H1 (cell line): ENCODE results near the gene GBA2. TPM values are rescaled to one million over a fixed set of nuclear protein-coding genes. Genes with fewer than 3 reads are reported as not detected.

ENCODE experiments used
- CTCF ChIA-PET: fragments of 300-600 bp; sonication (Branson Sonifier 250); formaldehyde crosslinking; loops from one replicate; lab custom pipeline; 2021; ENCODE audit not compliant: partially characterized antibody; lab: Charles Lee
- POLR2A ChIA-PET: fragments of 300-600 bp; sonication (Branson Sonifier 250); formaldehyde crosslinking; loops from one replicate; lab custom pipeline; 2021; ENCODE audit warnings: inconsistent platforms; ENCODE audit not compliant: partially characterized antibody; lab: Charles Lee
- DNase-seq, 2 experiments: peaks; one replicate each; pipeline versions ENCODE4 v3.0.0 to v3.0.0-alpha.2; 2010 to 2022; ENCODE audit warnings: low spot score in 2 of 2, low read depth in 1 of 2, mixed read lengths in 1 of 2
- FAIRE-seq: peaks from 2 replicates; lab custom pipeline; 2011; peaks lifted over from hg19 to GRCh38; lab: Jason Lieb, UNC
- H2AFZ ChIP-seq: 2 replicates; pipeline ENCODE4 v1.8.1; 2012; ENCODE audit warnings: low read length, inconsistent platforms
- H2AK5ac ChIP-seq: 2 replicates; pipeline ENCODE4 v1.6.1; 2013; ENCODE audit warnings: low read depth, low read length
- H2BK120ac ChIP-seq: replicated peaks from 2 replicates; pipeline ENCODE3; 2013; ENCODE audit warnings: low read depth, low read length, inconsistent platforms
- H2BK12ac ChIP-seq: 2 replicates; pipeline ENCODE4 v1.6.1; 2013; ENCODE audit warnings: low read depth, low read length
- H2BK15ac ChIP-seq: 2 replicates; pipeline ENCODE4 v1.6.1; 2013; ENCODE audit warnings: low read length
- H2BK20ac ChIP-seq: 2 replicates; pipeline ENCODE4 v1.6.1; 2013; ENCODE audit warnings: low read length
- H2BK5ac ChIP-seq: 2 replicates; pipeline ENCODE4 v1.6.1; 2013; ENCODE audit warnings: low read depth, low read length
- H3K14ac ChIP-seq: 2 replicates; pipeline ENCODE4 v1.6.1; 2013; ENCODE audit warnings: inconsistent platforms; ENCODE audit not compliant: insufficient read length
- H3K18ac ChIP-seq: 2 replicates; pipeline ENCODE4 v1.6.1; 2013; ENCODE audit warnings: low read length; ENCODE audit errors: extremely low read depth
- H3K23ac ChIP-seq: 2 replicates; pipeline ENCODE4 v1.6.1; 2013; ENCODE audit warnings: inconsistent platforms; ENCODE audit not compliant: insufficient read length
- H3K23me2 ChIP-seq: 2 replicates; pipeline ENCODE4 v1.6.1; 2013; ENCODE audit warnings: low read depth, low read length
- H3K27ac ChIP-seq: 2 replicates; pipeline ENCODE4 v1.6.1; 2011; ENCODE audit warnings: low read depth, low read length, inconsistent platforms
- H3K27me3 ChIP-seq, 4 experiments: replicated peaks in 1 of 4; 1 replicate in 1 of 4; 2 replicates in 3 of 4; pipeline versions ENCODE4 v1.6.1 to v1.8.1; 2011 to 2013; ENCODE audit warnings: low read length in 3 of 4, mild to moderate bottlenecking in 3 of 4, inconsistent platforms in 2 of 4, mixed read lengths in 2 of 4, moderate library complexity in 1 of 4; ENCODE audit not compliant: control insufficient read depth in 3 of 4, insufficient read depth in 3 of 4; ENCODE audit errors: extremely low read depth in 1 of 4
- H3K36me3 ChIP-seq, 4 experiments: 2 replicates each; pipeline versions ENCODE4 v1.6.1 to v1.8.1; 2011 to 2013; ENCODE audit warnings: mild to moderate bottlenecking in 4 of 4, low read length in 3 of 4, moderate library complexity in 2 of 4, control low read depth in 1 of 4, inconsistent platforms in 1 of 4; ENCODE audit not compliant: insufficient read depth in 4 of 4, control insufficient read depth in 2 of 4
- H3K4ac ChIP-seq: replicated peaks from 2 replicates; pipeline ENCODE3; 2013; ENCODE audit warnings: low read length, low read depth, mixed read lengths, inconsistent platforms; ENCODE audit not compliant: insufficient read length
- H3K4me1 ChIP-seq, 4 experiments: replicated peaks in 1 of 4; 1 replicate in 1 of 4; 2 replicates in 3 of 4; pipeline versions ENCODE4 v1.6.1 to v1.8.1; 2011 to 2013; ENCODE audit warnings: low read length in 3 of 4, inconsistent platforms in 2 of 4, mixed read lengths in 1 of 4; ENCODE audit not compliant: insufficient read depth in 4 of 4, control insufficient read depth in 3 of 4
- H3K4me2 ChIP-seq, 2 experiments: 2 replicates each; pipeline versions ENCODE4 v1.6.1 to v1.8.1; 2011 to 2013; ENCODE audit warnings: low read depth in 2 of 2, low read length in 2 of 2, control low read depth in 1 of 2, inconsistent platforms in 1 of 2, mild to moderate bottlenecking in 1 of 2; ENCODE audit not compliant: insufficient read depth in 1 of 2
- H3K4me3 ChIP-seq, 4 experiments: fragments of 200-600, 300-600 bp in 1 of 4; sonication (generic), shearing (Covaris generic), sonication (Bioruptor Twin) in 1 of 4; 2 replicates each; pipeline versions ENCODE4 v1.5.1 to v1.8.1; 2011 to 2016; ENCODE audit warnings: low read length in 4 of 4, low read depth in 3 of 4, control low read depth in 2 of 4, inconsistent platforms in 2 of 4, mild to moderate bottlenecking in 2 of 4, mixed read lengths in 1 of 4, moderate library complexity in 1 of 4; ENCODE audit not compliant: insufficient read depth in 2 of 4; ENCODE audit errors: extremely low read depth in 1 of 4
- H3K56ac ChIP-seq: replicated peaks from 2 replicates; pipeline ENCODE3; 2013; ENCODE audit warnings: low read depth, mild to moderate bottlenecking, mixed read lengths, low read length, inconsistent platforms; ENCODE audit not compliant: insufficient read length
- H3K79me1 ChIP-seq: 2 replicates; pipeline ENCODE4 v1.6.1; 2013; ENCODE audit warnings: low read depth, low read length, control low read depth
- H3K79me2 ChIP-seq, 2 experiments: 2 replicates each; pipeline versions ENCODE4 v1.6.1 to v1.8.1; 2012 to 2013; ENCODE audit warnings: low read length in 2 of 2, mild to moderate bottlenecking in 2 of 2, inconsistent platforms in 1 of 2; ENCODE audit not compliant: insufficient read depth in 2 of 2, control insufficient read depth in 1 of 2
- H3K9ac ChIP-seq, 4 experiments: replicated peaks in 1 of 4; 1 replicate in 1 of 4; 2 replicates in 3 of 4; pipeline versions ENCODE4 v1.6.1 to v1.8.1; 2011 to 2013; ENCODE audit warnings: low read depth in 3 of 4, low read length in 3 of 4, control low read depth in 2 of 4, mild to moderate bottlenecking in 2 of 4, moderate library complexity in 2 of 4, inconsistent platforms in 1 of 4; ENCODE audit errors: extremely low read depth in 1 of 4
- H3K9me3 ChIP-seq, 2 experiments: 2 replicates each; pipeline versions ENCODE4 v1.6.1 to v1.8.1; 2012 to 2013; ENCODE audit warnings: mild to moderate bottlenecking in 2 of 2, moderate library complexity in 2 of 2, control low read depth in 1 of 2, inconsistent platforms in 1 of 2, low read depth in 1 of 2, low read length in 1 of 2, mixed read lengths in 1 of 2; ENCODE audit not compliant: insufficient read depth in 2 of 2
- H4K20me1 ChIP-seq, 2 experiments: replicated peaks in 1 of 2; 2 replicates each; pipeline versions ENCODE3 to v1.8.1; 2011 to 2013; ENCODE audit warnings: inconsistent platforms in 2 of 2, low read length in 2 of 2, mild to moderate bottlenecking in 1 of 2; ENCODE audit not compliant: insufficient read depth in 2 of 2, control insufficient read depth in 1 of 2
- H4K5ac ChIP-seq: 2 replicates; pipeline ENCODE4 v1.6.1; 2013; ENCODE audit warnings: low read length, low read depth, mixed read lengths, inconsistent platforms; ENCODE audit not compliant: insufficient read length
- H4K8ac ChIP-seq: 2 replicates; pipeline ENCODE4 v1.8.0; 2013; ENCODE audit warnings: mild to moderate bottlenecking, moderate library complexity, low read length, inconsistent platforms; ENCODE audit not compliant: insufficient read depth; ENCODE audit errors: extremely low read depth
- H4K91ac ChIP-seq: replicated peaks from 2 replicates; pipeline ENCODE3; 2013; ENCODE audit warnings: low read length, mixed read lengths, inconsistent platforms; ENCODE audit not compliant: insufficient read length
- CBX5 ChIP-seq: fragments of 300-800, 300-1000 bp; sonication (generic); IDR thresholded peaks from 2 replicates; pipeline ENCODE4 v1.7.1; 2016; ENCODE audit warnings: antibody characterized with exemption, low read length, low read depth
- CHD1 ChIP-seq: IDR thresholded peaks from 2 replicates; pipeline ENCODE4 v1.6.1; 2012; ENCODE audit warnings: low read depth, low read length, improper control_type of control experiment
- POU5F1 ChIP-seq: IDR thresholded peaks from 2 replicates; pipeline ENCODE4 v1.6.1; 2011; ENCODE audit warnings: low read depth, mild to moderate bottlenecking, low read length, moderate library complexity
- RXRA ChIP-seq: IDR thresholded peaks from 2 replicates; pipeline ENCODE4 v1.6.1; 2011; ENCODE audit warnings: low read depth, mild to moderate bottlenecking, low read length, moderate library complexity; ENCODE audit not compliant: insufficient read depth
- TCF12 ChIP-seq: IDR thresholded peaks from 2 replicates; pipeline ENCODE4 v1.6.1; 2011; ENCODE audit warnings: low read depth, mild to moderate bottlenecking, low read length
- WGBS, 2 experiments: shearing (Covaris generic) in 1 of 2; methylation state at CpG; one replicate each; pipeline versions ENCODE4 v1.1.6 to v1.1.7; 2013 to 2015; ENCODE audit warnings: low lambda C conversion rate in 2 of 2, mixed read lengths in 2 of 2, inconsistent platforms in 1 of 2, low coverage in 1 of 2, missing lambda C conversion rate in 1 of 2; ENCODE audit not compliant: insufficient replicate concordance in 2 of 2, insufficient coverage in 1 of 2, insufficient read length in 1 of 2; ENCODE audit errors: extremely low coverage in 1 of 2, missing lambda C conversion rate in 1 of 2; 5-methylcytosine and 5-hydroxymethylcytosine counted together
- polyA plus RNA-seq, 7 experiments: library from polyadenylated mRNA; depleted of rRNA in 3 of 7; stranded (reverse) in 5 of 7; unstranded in 2 of 7; fragments of >200 nt in 5 of 7; fragments of 200-250 nt in 2 of 7; gene quantifications; 1 replicate in 5 of 7; 2 replicates in 1 of 7; 4 replicates in 1 of 7; pipeline versions ENCODE4 v1.2.1 to v1.2.3, GENCODE V29; 2011 to 2013; ENCODE audit warnings: missing spikeins in 2 of 7, mixed read lengths in 2 of 7
- total RNA-seq: library from RNA; stranded (reverse); fragmentation: NEBNext Ultra II Directional; extraction: Animal tissue kit (Norgen Biotek cat#: 25700); gene quantifications from 2 replicates; pipeline ENCODE4 v1.2.1, GENCODE V29; 2021
- TF ChIP-seq, protein P1 (sequence below): IDR thresholded peaks from 2 replicates; pipeline ENCODE4 v1.6.1; 2012; ENCODE audit warnings: inconsistent platforms

The GBA2 gene
- total and polyA plus RNA-seq, 2 of the 8 experiments (the other 6 are each of a cell fraction or from before 2014, with no cell fraction given): 64.2 to 71.9 TPM

DNA sequence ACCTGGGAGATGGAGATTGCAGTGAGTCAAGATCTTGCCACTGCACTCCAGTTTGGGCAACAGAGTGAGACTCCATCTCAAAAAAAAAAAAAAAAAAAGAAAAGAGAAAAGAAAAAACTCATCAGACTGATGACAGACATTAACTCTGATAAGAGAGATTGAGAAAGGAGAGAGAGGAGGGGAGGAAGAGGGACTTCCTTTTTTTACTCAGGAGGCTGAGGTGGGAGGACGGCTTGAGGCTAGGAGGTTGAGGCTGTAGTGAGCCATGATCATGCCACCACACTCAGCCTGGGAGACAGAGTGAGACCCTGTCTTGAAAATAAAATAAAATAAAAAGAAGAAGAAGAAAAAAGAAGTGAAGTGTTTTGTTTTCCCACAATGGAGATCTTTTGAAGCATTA is 14.8 kb upstream of the GBA2 start:
- Histone ChIP-seq H2BK12ac (no peak overlapping the region), H2BK120ac (no peak overlapping the region), H3K14ac (no peak overlapping the region), H4K8ac (no peak overlapping the region), H4K91ac (no peak overlapping the region), H3K4me2 (no peak overlapping the region), H2BK5ac (no peak overlapping the region), H3K27ac (no peak overlapping the region), H3K9me3 (no peaks in the 10 kb centered on the region), H2AFZ (no peak overlapping the region), H3K4me1 (no peaks in the 10 kb centered on the region), H3K36me3 (no peaks in the 10 kb centered on the region), H4K20me1 (no peaks in the 10 kb centered on the region), H2BK15ac (no peak overlapping the region), H2BK20ac (no peak overlapping the region), H3K4me3 (no peak overlapping the region), H3K4ac (no peak overlapping the region), H4K5ac (no peak overlapping the region), H3K79me2 (peaks cover 0 to 14% of the 10 kb centered on the region in 2 experiments; a peak in 2 of 4 replicates), H3K23ac (no peak overlapping the region), H3K9ac (no peak overlapping the region), H2AK5ac (no peak overlapping the region), H3K23me2 (no peaks in the 10 kb centered on the region), H3K27me3 (no peaks in the 10 kb centered on the region), H3K18ac (no peak overlapping the region), H3K56ac (no peak overlapping the region), H3K79me1 (no peaks in the 10 kb centered on the region)
- CTCF ChIA-PET: no interaction called here
- FAIRE-seq: no peak
- 100% methylated on average over 1 of the region's 1 CpG; no CpG with 5 or more reads in 1 of the 2 experiments for WGBS, 2 experiments
- DNase-seq: no peak
- POLR2A ChIA-PET: no interaction called here
- TF ChIP-seq, protein P1, sequence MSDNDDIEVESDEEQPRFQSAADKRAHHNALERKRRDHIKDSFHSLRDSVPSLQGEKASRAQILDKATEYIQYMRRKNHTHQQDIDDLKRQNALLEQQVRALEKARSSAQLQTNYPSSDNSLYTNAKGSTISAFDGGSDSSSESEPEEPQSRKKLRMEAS: no peak
- TF ChIP-seq TCF12: no peak
- no peak for TF ChIP-seq CBX5
- TF ChIP-seq POU5F1: no peak
- no peak for TF ChIP-seq CHD1
- no peak for TF ChIP-seq RXRA
